T-helper 1 cell (primary cell): Measurements from ENCODE around the gene PRDX3.
A peak's percentile ranks its signal among the peaks of the same experiment; 100 is the strongest.
"Not testable (repeated sequence)": the region's sequence is repeated elsewhere in the genome, so short reads cannot be mapped to it uniquely, and the experiment has no call there.

Source experiments
- DNase-seq, 5 donors: peaks; one replicate each; pipeline ENCODE4 v3.0.0-alpha.2; 2012 to 2020

PRDX3 gene

GRCh38 chr10:119206603-119207365 is 28.2 kb upstream of the PRDX3 start:
- DNase-seq, result peak; percentile 41 to 71 (median 54)

GRCh38 chr10:119205894-119206602 is 27.4 kb upstream of the PRDX3 start:
- peak; percentile 23 to 66 (median 26) for DNase-seq

- no peak for DNase-seq
These were observed 24.4 kb upstream of the PRDX3 start for GRCh38 chr10:119203006-119203405.

- DNase-seq, result no peak
These were observed 22.6 kb upstream of the PRDX3 start for GRCh38 chr10:119201233-119201632.

GRCh38 chr10:119199231-119199992 is 20.8 kb upstream of the PRDX3 start:
- DNase-seq, result peak; percentile 11 to 68 (median 22)

- DNase-seq, result no peak
These were observed 19.8 kb upstream of the PRDX3 start for GRCh38 chr10:119198438-119198837.

- no peak for DNase-seq
These were observed 19.3 kb upstream of the PRDX3 start for GRCh38 chr10:119197921-119198320.

- DNase-seq, result no peak
These were observed 13.3 kb upstream of the PRDX3 start for GRCh38 chr10:119191881-119192280.

GRCh38 chr10:119190954-119191785 is 12.6 kb upstream of the PRDX3 start:
- DNase-seq, result no peak

GRCh38 chr10:119190353-119190752 is 11.7 kb upstream of the PRDX3 start:
- DNase-seq, result no peak

GRCh38 chr10:119189811-119190282 is 11.2 kb upstream of the PRDX3 start:
- DNase-seq, result peak in 1 of 5 donors; percentile 47

- peak in 1 of 5 donors; percentile 54 for DNase-seq
These were observed 5.2 kb upstream of the PRDX3 start for GRCh38 chr10:119183664-119184412.

- DNase-seq, result not testable (repeated sequence)
These were observed 2.3 kb upstream of the PRDX3 start for GRCh38 chr10:119180850-119181400.

GRCh38 chr10:119177708-119178371 is 772 bp downstream of the PRDX3 start:
- DNase-seq, result peak in 1 of 5 donors; percentile 62

GRCh38 chr10:119176166-119176565 is 2.4 kb downstream of the PRDX3 start:
- DNase-seq, result peak in 1 of 5 donors; percentile 45

GRCh38 chr10:119174109-119174508 is 4.5 kb downstream of the PRDX3 start:
- DNase-seq, result no peak

- no peak for DNase-seq
These were observed 11.6 kb downstream of the PRDX3 start for GRCh38 chr10:119167041-119167440.

GRCh38 chr10:119166564-119166963 is 12.0 kb downstream of the PRDX3 start:
- DNase-seq, result no peak

GRCh38 chr10:119166118-119166500 is 12.5 kb downstream of the PRDX3 start:
- DNase-seq, result no peak
